HS-27A (cell line): ENCODE measurements around the gene CNTN5.
"Not testable (repeated sequence)": the region's sequence is repeated elsewhere in the genome, so short reads cannot be mapped to it uniquely, and the experiment has no call there.

Experiments used
- DNase-seq: peaks from one replicate; pipeline ENCODE4 v3.0.0-alpha.2; 2012; ENCODE audit warnings: low read depth, missing footprints

Gene CNTN5

GRCh38 chr11:99020352-99021225 lies at the start of gene CNTN5:
Gene CNTN5, plus strand, starts transcription at chr11:99020949.
- no peak for DNase-seq

GRCh38 chr11:98979205-98979604 lies 41.5 kb upstream of the CNTN5 start:
- DNase-seq = no peak

- DNase-seq = peak; percentile 7
These were observed 4.9 kb upstream of the CNTN5 start for GRCh38 chr11:99015634-99016454.

- DNase-seq = no peak
These were observed 1.1 kb upstream of the CNTN5 start for GRCh38 chr11:99019696-99020095.

GRCh38 chr11:99037057-99037456 lies 16.3 kb downstream of the CNTN5 start:
- no peak for DNase-seq

- DNase-seq = no peak
These were observed 42.6 kb downstream of the CNTN5 start for GRCh38 chr11:99063331-99063730.

- DNase-seq = no peak
These were observed 44.4 kb downstream of the CNTN5 start for GRCh38 chr11:99065121-99065520.

GRCh38 chr11:99066618-99067317 lies 46.0 kb downstream of the CNTN5 start:
- DNase-seq = no peak

GRCh38 chr11:99068832-99069231 lies 48.1 kb downstream of the CNTN5 start:
- DNase-seq = no peak

GRCh38 chr11:99069856-99070444 lies 49.2 kb downstream of the CNTN5 start:
- no peak for DNase-seq

- no peak for DNase-seq
These were observed 58.8 kb downstream of the CNTN5 start for GRCh38 chr11:99079576-99079975.

- DNase-seq = no peak
These were observed 59.4 kb downstream of the CNTN5 start for GRCh38 chr11:99080154-99080553.

- no peak for DNase-seq
These were observed 77.5 kb downstream of the CNTN5 start for GRCh38 chr11:99098258-99098657.

GRCh38 chr11:99098751-99099150 lies 78.0 kb downstream of the CNTN5 start:
- no peak for DNase-seq

GRCh38 chr11:99117603-99118002 lies 96.9 kb downstream of the CNTN5 start:
- DNase-seq = no peak

- not testable (repeated sequence) for DNase-seq
These were observed 113.1 kb downstream of the CNTN5 start for GRCh38 chr11:99133862-99134261.

GRCh38 chr11:99135508-99135907 lies 114.8 kb downstream of the CNTN5 start:
- DNase-seq = no peak

GRCh38 chr11:99142237-99142636 lies 121.5 kb downstream of the CNTN5 start:
- DNase-seq = no peak

GRCh38 chr11:99148352-99148751 lies 127.6 kb downstream of the CNTN5 start:
- no peak for DNase-seq

- no peak for DNase-seq
These were observed 133.5 kb downstream of the CNTN5 start for GRCh38 chr11:99154277-99154676.

GRCh38 chr11:99160447-99160846 lies 139.7 kb downstream of the CNTN5 start:
- no peak for DNase-seq

- DNase-seq = no peak
These were observed 142.1 kb downstream of the CNTN5 start for GRCh38 chr11:99162819-99163218.
